Endothelial cell of umbilical vein (primary cell): ENCODE measurements around the gene HIKESHI. TPM values are rescaled to one million over a fixed set of nuclear protein-coding genes. Genes with fewer than 3 reads are reported as not detected.

Experiments used
- BruUV-seq: library from RNA; stranded (reverse); fragments of 400-500 nt; replicated peaks from 2 replicates; lab custom pipeline; 2021; lab: Mats Ljungman, UMichigan
- CTCF ChIA-PET: fragments of 300-600, 350-600 bp; sonication (Branson Sonifier 250); formaldehyde crosslinking; loops from one replicate; lab custom pipeline; 2021; ENCODE audit warnings: antibody characterized with exemption, inconsistent platforms; lab: Charles Lee
- POLR2A ChIA-PET: fragments of 300-600, 350-600 bp; sonication (Branson Sonifier 250); formaldehyde crosslinking; loops from one replicate; lab custom pipeline; 2021; ENCODE audit warnings: antibody characterized with exemption, inconsistent platforms; lab: Charles Lee
- DNase-seq: peaks from one replicate; pipeline ENCODE4 v3.0.0-alpha.2; 2011; ENCODE audit warnings: low read depth, low spot score
- FAIRE-seq: peaks from 2 replicates; lab custom pipeline; 2011; peaks lifted over from hg19 to GRCh38; lab: Jason Lieb, UNC
- H2AFZ ChIP-seq: 2 replicates; pipeline ENCODE4 v1.6.0; 2012; ENCODE audit warnings: low read depth, low read length, control low read depth, inconsistent platforms
- H3K27ac ChIP-seq: 2 replicates; pipeline ENCODE4 v1.5.1; 2011; ENCODE audit warnings: low read depth, mild to moderate bottlenecking, control low read depth, low read length, moderate library complexity; ENCODE audit not compliant: insufficient read depth
- H3K27me3 ChIP-seq, 2 experiments: 2 replicates each; pipeline versions ENCODE4 v1.6.0 to v1.6.1; 2011; ENCODE audit warnings: low read length in 2 of 2, mixed read lengths in 1 of 2; ENCODE audit not compliant: control insufficient read depth in 2 of 2, insufficient read depth in 2 of 2
- H3K36me3 ChIP-seq, 2 experiments: 2 replicates in 1 of 2; 3 replicates in 1 of 2; pipeline ENCODE4 v1.5.1; 2011; ENCODE audit warnings: low read length in 2 of 2, mild to moderate bottlenecking in 1 of 2, moderate library complexity in 1 of 2; ENCODE audit not compliant: control insufficient read depth in 2 of 2, insufficient read depth in 2 of 2; ENCODE audit errors: extremely low read depth in 1 of 2
- H3K4me1 ChIP-seq: 3 replicates; pipeline ENCODE4 v1.5.1; 2011; ENCODE audit warnings: mild to moderate bottlenecking, low read length; ENCODE audit not compliant: control insufficient read depth, insufficient read depth; ENCODE audit errors: extremely low read depth
- H3K4me2 ChIP-seq: 2 replicates; pipeline ENCODE4 v1.6.1; 2011; ENCODE audit warnings: low read length, control low read depth, mixed read lengths; ENCODE audit not compliant: insufficient read depth
- H3K4me3 ChIP-seq, 3 experiments: fragments of 200-600 bp in 1 of 3; sonication (generic), shearing (Covaris generic) in 1 of 3; replicated peaks in 1 of 3; 2 replicates each; pipeline ENCODE4 v1.5.1; 2011 to 2016; ENCODE audit warnings: control low read depth in 3 of 3, low read length in 3 of 3, mild to moderate bottlenecking in 2 of 3, inconsistent platforms in 1 of 3, low read depth in 1 of 3, moderate library complexity in 1 of 3; ENCODE audit not compliant: insufficient read depth in 1 of 3
- H3K79me2 ChIP-seq: 2 replicates; pipeline ENCODE4 v1.6.0; 2012; ENCODE audit warnings: low read length, inconsistent platforms; ENCODE audit not compliant: control insufficient read depth, insufficient read depth
- H3K9ac ChIP-seq: replicated peaks from 2 replicates; pipeline ENCODE3; 2011; ENCODE audit warnings: low read length, control low read depth; ENCODE audit not compliant: insufficient read depth; ENCODE audit errors: extremely low read depth
- H3K9me1 ChIP-seq: replicated peaks from 3 replicates; pipeline ENCODE4 v1.6.0; 2011; ENCODE audit warnings: mild to moderate bottlenecking, low read length; ENCODE audit not compliant: control insufficient read depth, insufficient read depth; ENCODE audit errors: extremely low read depth
- H3K9me3 ChIP-seq: replicated peaks from 2 replicates; pipeline ENCODE4 v1.5.1; 2012; ENCODE audit warnings: low read length, inconsistent platforms; ENCODE audit not compliant: control insufficient read depth, insufficient read depth
- H4K20me1 ChIP-seq: replicated peaks from 2 replicates; pipeline ENCODE3; 2011; ENCODE audit warnings: mild to moderate bottlenecking, low read length; ENCODE audit not compliant: control insufficient read depth, insufficient read depth; ENCODE audit errors: extremely low read depth
- MYC ChIP-seq: IDR thresholded peaks from one replicate; pipeline ENCODE4 v1.6.1; 2011; ENCODE audit warnings: mild to moderate bottlenecking, low read depth, low read length
- POLR2AphosphoS5 ChIP-seq: IDR thresholded peaks from 2 replicates; pipeline ENCODE4 v1.6.1; 2012; ENCODE audit warnings: low read depth, mild to moderate bottlenecking, control low read depth, low read length, moderate library complexity; ENCODE audit not compliant: insufficient read depth
- dilution Hi-C: fragments of 300-500 bp; cut with MboI; formaldehyde crosslinking; loops from one replicate; pipeline ENCODE4 v1.15.0; 2019; ENCODE audit warnings: low sequenced_read_pairs; ENCODE audit not compliant: extremely low pct_ligation_motif_present
- intact Hi-C: fragments of 100-400 bp; cut with micrococcal nuclease; formaldehyde crosslinking; loops from one replicate; pipeline ENCODE4 v1.10.0; 2022
- polyA plus RNA-seq, 4 experiments: library from polyadenylated mRNA; depleted of rRNA in 3 of 4; stranded (reverse) in 3 of 4; unstranded in 1 of 4; fragments of >200 nt; gene quantifications; 2 replicates each; pipeline versions ENCODE4 v1.2.1 to v1.2.3, GENCODE V29; 2011 to 2012; ENCODE audit warnings: missing spikeins in 1 of 4
- total RNA-seq: library from RNA; stranded (reverse); gene quantifications from 2 replicates; pipeline ENCODE4 v1.2.3, GENCODE V29; 2021
- TF ChIP-seq, protein P1 (sequence below), 2 donors: IDR thresholded peaks; 1 replicate in 1 of 2; 2 replicates in 1 of 2; pipeline ENCODE4 v1.5.1; 2011; ENCODE audit warnings: low read length in 2 of 2, mild to moderate bottlenecking in 2 of 2, moderate library complexity in 2 of 2, control low read depth in 1 of 2, inconsistent platforms in 1 of 2, low read depth in 1 of 2; ENCODE audit not compliant: insufficient read depth in 1 of 2; ENCODE audit errors: extremely low read depth in 1 of 2
- TF ChIP-seq, protein P2 (sequence below): IDR thresholded peaks from 2 replicates; pipeline ENCODE4 v1.6.1; 2011; ENCODE audit not compliant: insufficient read depth, insufficient read length

The HIKESHI gene
- total and polyA plus RNA-seq, 2 donors (not counting 3 experiments of a cell fraction or from before 2014, with no cell fraction given): 40.2 to 66.9 TPM

DNA sequence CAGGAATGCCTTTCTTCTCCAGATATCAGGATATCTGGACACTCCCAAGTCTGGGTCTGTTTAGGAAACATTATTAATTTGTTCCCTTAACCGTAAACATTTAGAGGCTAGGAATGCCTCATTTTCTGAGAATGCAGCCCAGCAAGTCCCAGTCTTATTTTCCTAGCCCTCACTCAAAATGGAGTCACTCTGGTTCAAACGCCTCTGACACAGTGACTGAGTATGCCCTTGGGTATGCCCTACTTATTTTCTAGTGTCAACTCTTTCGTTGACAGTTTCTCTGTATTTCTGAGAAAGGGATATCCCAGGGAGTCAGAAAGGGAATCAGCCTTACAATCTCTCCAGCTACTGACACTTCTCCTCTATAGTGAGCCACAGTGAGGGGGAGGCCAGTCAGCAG, 56.7 kb downstream of the HIKESHI start:
- dilution Hi-C loops (no loop called here), intact Hi-C loops (no loop called here)
- DNase-seq (no peak), FAIRE-seq (no peak)
- no peak overlapping the region for H3K4me3 ChIP-seq
- H3K4me2 ChIP-seq: no peak overlapping the region
- H3K9ac ChIP-seq: no peak overlapping the region
- H3K79me2 ChIP-seq: no peaks in the 10 kb centered on the region
- ChIA-PET POLR2A (no interaction called here), CTCF (interaction anchor here (0.9 to 4.9 kb wide), 5 partner anchors 13 to 504 kb away, joined by 3 to 97 read pairs (median 14); partner anchors contain the start of gene CCDC83)
- no peaks in the 10 kb centered on the region for H3K9me1 ChIP-seq
- BruUV-seq: no TSS peak
- no peak overlapping the region for H2AFZ ChIP-seq
- peaks cover 7% of the 10 kb centered on the region for H3K4me1 ChIP-seq
- TF ChIP-seq MYC (no peak), POLR2AphosphoS5 (no peak)
- TF ChIP-seq, protein P1, sequence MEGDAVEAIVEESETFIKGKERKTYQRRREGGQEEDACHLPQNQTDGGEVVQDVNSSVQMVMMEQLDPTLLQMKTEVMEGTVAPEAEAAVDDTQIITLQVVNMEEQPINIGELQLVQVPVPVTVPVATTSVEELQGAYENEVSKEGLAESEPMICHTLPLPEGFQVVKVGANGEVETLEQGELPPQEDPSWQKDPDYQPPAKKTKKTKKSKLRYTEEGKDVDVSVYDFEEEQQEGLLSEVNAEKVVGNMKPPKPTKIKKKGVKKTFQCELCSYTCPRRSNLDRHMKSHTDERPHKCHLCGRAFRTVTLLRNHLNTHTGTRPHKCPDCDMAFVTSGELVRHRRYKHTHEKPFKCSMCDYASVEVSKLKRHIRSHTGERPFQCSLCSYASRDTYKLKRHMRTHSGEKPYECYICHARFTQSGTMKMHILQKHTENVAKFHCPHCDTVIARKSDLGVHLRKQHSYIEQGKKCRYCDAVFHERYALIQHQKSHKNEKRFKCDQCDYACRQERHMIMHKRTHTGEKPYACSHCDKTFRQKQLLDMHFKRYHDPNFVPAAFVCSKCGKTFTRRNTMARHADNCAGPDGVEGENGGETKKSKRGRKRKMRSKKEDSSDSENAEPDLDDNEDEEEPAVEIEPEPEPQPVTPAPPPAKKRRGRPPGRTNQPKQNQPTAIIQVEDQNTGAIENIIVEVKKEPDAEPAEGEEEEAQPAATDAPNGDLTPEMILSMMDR (IDR thresholded peaks at IDR 0.05; ENCODE audit: extremely low read depth in 1 of 2, insufficient read depth in 1 of 2, low read depth in 1 of 2, low read length in 2 of 2): no peak
- H3K27me3 ChIP-seq: no peaks in the 10 kb centered on the region
- no peaks in the 10 kb centered on the region for H4K20me1 ChIP-seq
- no peak overlapping the region for H3K27ac ChIP-seq
- H3K9me3 ChIP-seq: no peaks in the 10 kb centered on the region
- H3K36me3 ChIP-seq: no peaks in the 10 kb centered on the region

DNA sequence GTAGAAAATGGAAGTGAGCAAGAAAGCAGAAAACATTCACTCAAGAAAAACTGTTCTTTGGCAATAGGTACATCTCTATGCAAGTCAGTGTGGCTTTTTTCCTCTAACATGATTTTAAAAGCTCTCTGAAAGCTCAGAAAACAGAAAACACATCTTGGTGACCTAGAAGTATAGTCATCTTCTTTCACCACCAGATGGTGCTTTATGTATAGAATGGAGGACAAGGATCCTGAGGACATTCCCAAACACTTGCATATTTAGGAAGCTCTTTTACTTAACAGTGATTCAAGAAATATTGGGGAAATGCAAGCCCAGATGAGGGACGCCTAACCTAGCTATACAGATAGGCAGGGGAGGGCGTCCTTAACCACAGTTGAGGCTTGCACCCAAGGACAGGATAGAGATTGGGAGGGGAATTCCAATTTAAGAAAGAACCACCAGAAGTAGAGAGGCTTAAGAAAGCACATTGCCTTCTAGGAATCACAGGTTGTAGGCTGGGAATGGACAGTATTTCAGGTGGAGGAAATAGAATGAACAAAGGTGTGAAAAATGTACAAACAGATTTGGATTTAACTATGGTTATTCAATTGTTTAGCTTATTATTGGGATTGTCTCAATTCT, 58.8 kb downstream of the HIKESHI start:
- peak; percentile 83 for FAIRE-seq
- dilution Hi-C loops (no loop called here), intact Hi-C loops (loop anchor here (1.0 to 2.0 kb wide), 5 partner anchors 58 to 558 kb away; no protein-coding TSS in a partner anchor)
- Histone ChIP-seq H3K9me3 (no peaks in the 10 kb centered on the region), H3K79me2 (no peaks in the 10 kb centered on the region), H3K27me3 (no peaks in the 10 kb centered on the region), H3K4me3 (no peak overlapping the region), H3K4me1 (peaks cover 7% of the 10 kb centered on the region), H3K4me2 (no peak overlapping the region), H3K27ac (peak overlapping the region; percentile 34), H3K9me1 (no peaks in the 10 kb centered on the region), H3K9ac (no peak overlapping the region), H3K36me3 (no peaks in the 10 kb centered on the region), H4K20me1 (no peaks in the 10 kb centered on the region), H2AFZ (peak overlapping the region; percentile 54)
- TF ChIP-seq, protein P1 (IDR thresholded peaks at IDR 0.05; ENCODE audit: extremely low read depth in 1 of 2, insufficient read depth in 1 of 2, low read depth in 1 of 2, low read length in 2 of 2): peak; percentile 19 to 33
- TF ChIP-seq, protein P2, sequence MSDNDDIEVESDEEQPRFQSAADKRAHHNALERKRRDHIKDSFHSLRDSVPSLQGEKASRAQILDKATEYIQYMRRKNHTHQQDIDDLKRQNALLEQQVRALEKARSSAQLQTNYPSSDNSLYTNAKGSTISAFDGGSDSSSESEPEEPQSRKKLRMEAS: no peak
- ChIA-PET CTCF (interaction anchor here (0.6 to 4.9 kb wide), 53 partner anchors 9 to 928 kb away, joined by 3 to 97 read pairs (median 5); partner anchors contain the start of genes CCDC81 and CCDC83), POLR2A (no interaction called here)
- DNase-seq: peak; percentile 61
- BruUV-seq: no TSS peak
